ENCODE data around the gene KCNIP3.

KCNIP3 gene

DNA sequence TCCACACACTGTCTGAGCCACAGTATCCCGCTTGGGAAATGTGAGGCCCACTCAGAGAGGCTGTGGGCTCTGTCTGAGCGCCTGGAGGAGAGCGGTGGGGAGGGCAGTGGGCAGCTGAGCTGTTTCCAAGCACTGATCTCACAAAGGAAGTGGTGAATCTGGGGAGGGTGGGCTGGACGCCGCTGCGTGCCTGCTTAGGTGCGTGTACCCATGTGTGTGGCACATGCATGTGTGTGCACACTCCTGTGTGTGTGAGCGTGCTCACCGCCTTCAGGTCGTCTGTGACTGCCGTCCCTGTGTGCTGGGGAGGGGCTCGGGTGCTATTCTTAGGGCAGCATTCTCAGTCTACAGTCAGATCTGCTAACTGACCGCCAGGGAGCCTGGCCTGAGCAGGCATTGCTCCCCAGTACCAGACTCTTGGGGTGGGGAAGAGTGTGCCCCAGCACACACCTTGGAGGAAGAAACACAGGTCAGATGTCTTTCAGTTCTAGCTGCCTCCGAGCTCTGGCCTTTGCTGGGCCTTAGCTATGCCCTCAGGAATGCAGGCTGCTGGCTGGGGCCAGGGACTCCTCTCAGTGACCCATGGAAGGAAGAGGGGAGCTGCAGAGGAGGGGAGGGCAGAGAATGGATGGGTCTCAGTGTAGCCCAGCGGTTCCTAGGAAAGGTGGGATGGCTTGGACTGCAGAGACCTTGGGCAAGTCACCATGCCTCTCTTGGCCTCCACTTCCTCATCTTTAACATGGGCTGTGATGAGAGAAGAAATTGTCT is 31.4 kb downstream of the KCNIP3 start:
- H3K4me1 ChIP-seq (ENCODE audit: control insufficient read depth, insufficient read depth, low read length, poor library complexity, severe bottlenecking), result no peaks in the 10 kb centered on the region
- H3K27ac ChIP-seq (ENCODE audit: insufficient read depth, low read length, poor library complexity, severe bottlenecking), result no peak overlapping the region
- no peaks in the 10 kb centered on the region for H3K36me3 ChIP-seq (ENCODE audit: control insufficient read depth, insufficient read depth, low read length)
- H3K27me3 ChIP-seq (replicated peaks; ENCODE audit: control insufficient read depth, insufficient read depth, low read length, poor library complexity, severe bottlenecking), result no peaks in the 10 kb centered on the region
- DNase-seq, result no peak
- H3K4me3 ChIP-seq (ENCODE audit: insufficient read depth, low read depth, low read length, poor library complexity, severe bottlenecking), result no peak overlapping the region
- H3K9me3 ChIP-seq (ENCODE audit: control insufficient read depth, low read length), result no peaks in the 10 kb centered on the region

DNA sequence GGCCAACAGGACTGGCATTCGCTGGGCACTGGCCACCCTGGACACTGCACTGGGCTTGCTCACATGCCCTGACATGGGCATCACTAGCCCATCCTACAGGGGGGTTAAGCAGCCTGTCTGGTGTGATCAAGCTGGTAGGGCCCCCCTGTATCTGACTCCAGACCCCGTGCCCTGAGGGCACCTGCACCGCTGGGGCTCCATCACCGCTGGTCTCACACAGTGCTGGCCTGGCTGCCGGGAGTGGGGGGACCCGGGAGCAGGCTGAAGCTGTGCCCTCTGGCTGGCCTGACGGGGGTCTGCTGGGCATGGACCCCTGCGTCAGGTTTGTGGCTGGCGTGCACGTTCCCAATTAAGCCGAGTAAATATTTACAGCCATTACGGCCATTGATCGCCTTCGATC is 32.3 kb downstream of the KCNIP3 start:
- H3K4me1 ChIP-seq (ENCODE audit: control insufficient read depth, insufficient read depth, low read length, poor library complexity, severe bottlenecking), result no peaks in the 10 kb centered on the region
- no peaks in the 10 kb centered on the region for H3K36me3 ChIP-seq (ENCODE audit: control insufficient read depth, insufficient read depth, low read length)
- H3K27ac ChIP-seq (ENCODE audit: insufficient read depth, low read length, poor library complexity, severe bottlenecking), result no peak overlapping the region
- H3K27me3 ChIP-seq (replicated peaks; ENCODE audit: control insufficient read depth, insufficient read depth, low read length, poor library complexity, severe bottlenecking), result no peaks in the 10 kb centered on the region
- no peaks in the 10 kb centered on the region for H3K9me3 ChIP-seq (ENCODE audit: control insufficient read depth, low read length)
- DNase-seq, result no peak
- H3K4me3 ChIP-seq (ENCODE audit: insufficient read depth, low read depth, low read length, poor library complexity, severe bottlenecking), result no peak overlapping the region

DNA sequence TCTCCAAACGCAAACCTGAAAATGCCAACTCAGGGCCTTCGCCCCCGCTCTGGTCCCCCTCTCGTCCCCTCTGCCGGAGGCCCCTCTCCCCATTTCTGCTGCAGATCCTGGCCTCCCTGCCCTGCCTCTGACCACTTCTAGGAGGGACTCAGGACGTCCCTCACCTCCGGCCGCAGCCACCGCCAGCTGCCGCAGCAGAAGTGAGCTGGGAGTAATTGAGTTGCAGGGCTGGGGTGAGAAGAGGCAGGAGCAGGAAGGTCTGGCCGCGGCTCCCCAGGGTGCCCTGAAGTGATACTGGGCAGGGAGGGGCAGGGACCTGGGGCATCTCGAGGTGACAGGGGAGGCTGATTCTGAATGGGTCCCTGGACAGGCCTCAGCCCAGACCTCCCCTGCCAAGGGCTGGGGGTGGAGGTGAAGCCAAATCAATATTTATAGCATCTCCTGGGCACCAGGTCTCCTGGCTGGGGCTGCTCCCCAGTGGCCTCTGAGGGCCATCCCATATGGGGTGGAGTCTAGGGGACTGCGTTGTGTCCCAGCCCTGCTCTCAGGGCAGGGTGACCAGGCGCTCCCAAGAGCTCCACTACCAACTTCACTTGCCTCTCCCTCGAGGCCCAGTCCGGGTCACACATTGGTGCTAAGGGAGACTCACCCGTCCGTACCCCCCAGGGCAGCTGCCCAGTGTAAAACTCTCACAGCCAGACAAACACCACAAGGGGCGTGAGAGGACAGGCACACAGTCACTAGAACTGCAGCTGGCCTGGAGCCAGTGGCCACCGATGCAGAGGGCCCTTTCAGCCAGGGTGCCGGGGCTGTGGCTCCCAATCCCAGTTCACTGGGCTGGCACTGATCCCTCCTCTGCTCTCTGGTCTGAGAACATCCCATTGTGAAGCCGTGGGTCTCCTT is 33.0 kb downstream of the KCNIP3 start:
- H3K36me3 ChIP-seq (ENCODE audit: control insufficient read depth, insufficient read depth, low read length), result no peaks in the 10 kb centered on the region
- DNase-seq, result no peak
- H3K27ac ChIP-seq (ENCODE audit: insufficient read depth, low read length, poor library complexity, severe bottlenecking), result no peak overlapping the region
- H3K4me1 ChIP-seq (ENCODE audit: control insufficient read depth, insufficient read depth, low read length, poor library complexity, severe bottlenecking), result no peaks in the 10 kb centered on the region
- no peaks in the 10 kb centered on the region for H3K9me3 ChIP-seq (ENCODE audit: control insufficient read depth, low read length)
- H3K27me3 ChIP-seq (replicated peaks; ENCODE audit: control insufficient read depth, insufficient read depth, low read length, poor library complexity, severe bottlenecking), result no peaks in the 10 kb centered on the region
- H3K4me3 ChIP-seq (ENCODE audit: insufficient read depth, low read depth, low read length, poor library complexity, severe bottlenecking), result no peak overlapping the region

DNA sequence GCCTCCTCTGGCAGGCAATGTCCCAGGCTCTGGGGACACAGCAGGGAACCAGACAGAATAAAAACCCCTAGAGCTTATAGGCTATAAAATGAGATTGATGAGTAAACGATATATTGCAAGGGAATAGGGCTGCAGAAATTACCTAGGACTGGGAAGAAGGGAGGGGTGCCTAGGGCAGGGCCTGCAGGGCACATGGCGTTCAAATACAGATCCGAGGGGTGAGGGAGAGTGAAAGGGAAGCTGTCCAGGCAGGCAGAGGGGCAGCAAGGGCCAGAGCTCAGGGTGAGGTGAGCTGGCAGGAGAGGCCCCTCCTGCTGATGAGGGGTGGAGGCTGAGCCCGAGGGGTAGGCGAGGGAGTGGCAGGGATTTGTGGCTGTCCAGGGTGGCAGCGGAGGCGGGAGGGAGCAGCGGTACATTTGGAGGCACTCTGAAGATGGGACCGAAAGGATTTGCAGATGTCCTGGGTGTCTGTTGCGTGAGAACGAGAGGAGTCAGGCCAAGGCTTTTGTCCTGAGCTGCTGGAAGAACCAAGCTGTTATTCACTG is 33.7 kb downstream of the KCNIP3 start:
- Histone ChIP-seq H3K9me3 (ENCODE audit: control insufficient read depth, low read length) (no peaks in the 10 kb centered on the region), H3K4me1 (ENCODE audit: control insufficient read depth, insufficient read depth, low read length, poor library complexity, severe bottlenecking) (no peaks in the 10 kb centered on the region), H3K4me3 (ENCODE audit: insufficient read depth, low read depth, low read length, poor library complexity, severe bottlenecking) (no peak overlapping the region), H3K27ac (ENCODE audit: insufficient read depth, low read length, poor library complexity, severe bottlenecking) (no peak overlapping the region), H3K27me3 (replicated peaks; ENCODE audit: control insufficient read depth, insufficient read depth, low read length, poor library complexity, severe bottlenecking) (no peaks in the 10 kb centered on the region), H3K36me3 (ENCODE audit: control insufficient read depth, insufficient read depth, low read length) (no peaks in the 10 kb centered on the region)
- DNase-seq, result no peak

DNA sequence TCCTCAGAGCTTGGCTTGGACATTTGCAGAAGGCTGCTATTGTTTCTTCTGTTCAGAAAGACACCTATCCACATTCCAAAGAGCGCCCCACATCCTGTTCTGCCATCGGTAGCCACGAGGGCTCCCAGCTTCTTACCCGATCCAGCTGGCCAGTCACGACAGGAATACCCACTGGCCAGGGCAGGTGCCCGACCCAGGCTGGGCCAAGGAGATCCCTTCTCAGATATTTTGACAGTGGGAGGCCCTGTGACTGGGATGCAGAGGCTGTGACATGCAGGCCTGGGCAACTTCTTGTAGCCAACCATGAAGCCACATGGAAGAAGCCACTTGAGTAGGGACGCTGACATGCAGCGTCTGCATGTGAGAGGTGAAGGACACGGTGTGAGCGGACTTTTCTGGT is 34.5 kb downstream of the KCNIP3 start:
- no peaks in the 10 kb centered on the region for H3K27me3 ChIP-seq (replicated peaks; ENCODE audit: control insufficient read depth, insufficient read depth, low read length, poor library complexity, severe bottlenecking)
- no peaks in the 10 kb centered on the region for H3K36me3 ChIP-seq (ENCODE audit: control insufficient read depth, insufficient read depth, low read length)
- no peak overlapping the region for H3K4me3 ChIP-seq (ENCODE audit: insufficient read depth, low read depth, low read length, poor library complexity, severe bottlenecking)
- H3K27ac ChIP-seq (ENCODE audit: insufficient read depth, low read length, poor library complexity, severe bottlenecking), result no peak overlapping the region
- H3K9me3 ChIP-seq (ENCODE audit: control insufficient read depth, low read length), result no peaks in the 10 kb centered on the region
- H3K4me1 ChIP-seq (ENCODE audit: control insufficient read depth, insufficient read depth, low read length, poor library complexity, severe bottlenecking), result no peaks in the 10 kb centered on the region
- DNase-seq, result no peak

DNA sequence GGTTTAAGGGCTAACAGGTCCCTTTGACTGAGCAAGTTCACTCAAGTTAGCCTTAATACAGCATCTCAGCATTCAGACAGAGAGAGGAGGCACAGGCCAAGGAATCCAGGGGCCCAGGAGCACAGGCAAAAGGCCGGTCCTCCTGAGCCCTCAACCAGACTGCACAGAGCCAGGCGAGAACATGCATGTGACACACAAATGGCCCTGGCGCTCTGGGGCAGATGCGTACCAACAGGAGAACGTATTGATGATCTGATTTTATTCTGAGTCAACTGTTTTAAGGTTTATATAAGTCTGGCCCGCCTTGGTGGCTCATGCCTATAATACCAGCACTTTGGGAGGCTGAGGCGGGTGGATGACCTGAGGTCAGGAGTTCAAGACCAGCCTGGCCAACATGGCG is 34.9 kb downstream of the KCNIP3 start:
- Histone ChIP-seq H3K9me3 (ENCODE audit: control insufficient read depth, low read length) (no peaks in the 10 kb centered on the region), H3K27ac (ENCODE audit: insufficient read depth, low read length, poor library complexity, severe bottlenecking) (no peak overlapping the region), H3K27me3 (replicated peaks; ENCODE audit: control insufficient read depth, insufficient read depth, low read length, poor library complexity, severe bottlenecking) (no peaks in the 10 kb centered on the region), H3K4me3 (ENCODE audit: insufficient read depth, low read depth, low read length, poor library complexity, severe bottlenecking) (no peak overlapping the region), H3K36me3 (ENCODE audit: control insufficient read depth, insufficient read depth, low read length) (no peaks in the 10 kb centered on the region), H3K4me1 (ENCODE audit: control insufficient read depth, insufficient read depth, low read length, poor library complexity, severe bottlenecking) (no peaks in the 10 kb centered on the region)
- DNase-seq, result no peak

DNA sequence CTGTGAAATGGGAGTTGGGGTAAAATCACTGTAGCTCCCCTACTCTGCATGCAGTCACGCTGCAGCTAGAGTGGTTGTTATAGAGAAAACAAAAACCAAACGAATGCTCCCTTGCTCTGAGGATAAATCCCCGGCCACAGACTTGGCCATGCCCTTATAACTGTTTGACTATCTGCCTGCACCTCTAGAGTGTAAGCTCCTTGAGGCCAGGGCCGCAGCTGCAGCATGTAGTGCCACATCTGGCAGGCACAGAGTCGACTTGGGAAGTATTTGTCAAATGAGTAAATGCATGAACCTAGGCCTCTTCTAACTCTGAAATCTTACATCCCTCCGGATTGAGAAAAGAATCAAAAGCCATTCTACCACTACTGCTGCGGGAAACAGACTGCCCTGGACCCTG is 35.9 kb downstream of the KCNIP3 start:
- Histone ChIP-seq H3K27ac (ENCODE audit: insufficient read depth, low read length, poor library complexity, severe bottlenecking) (no peak overlapping the region), H3K4me1 (ENCODE audit: control insufficient read depth, insufficient read depth, low read length, poor library complexity, severe bottlenecking) (no peaks in the 10 kb centered on the region), H3K27me3 (replicated peaks; ENCODE audit: control insufficient read depth, insufficient read depth, low read length, poor library complexity, severe bottlenecking) (no peaks in the 10 kb centered on the region)

DNA sequence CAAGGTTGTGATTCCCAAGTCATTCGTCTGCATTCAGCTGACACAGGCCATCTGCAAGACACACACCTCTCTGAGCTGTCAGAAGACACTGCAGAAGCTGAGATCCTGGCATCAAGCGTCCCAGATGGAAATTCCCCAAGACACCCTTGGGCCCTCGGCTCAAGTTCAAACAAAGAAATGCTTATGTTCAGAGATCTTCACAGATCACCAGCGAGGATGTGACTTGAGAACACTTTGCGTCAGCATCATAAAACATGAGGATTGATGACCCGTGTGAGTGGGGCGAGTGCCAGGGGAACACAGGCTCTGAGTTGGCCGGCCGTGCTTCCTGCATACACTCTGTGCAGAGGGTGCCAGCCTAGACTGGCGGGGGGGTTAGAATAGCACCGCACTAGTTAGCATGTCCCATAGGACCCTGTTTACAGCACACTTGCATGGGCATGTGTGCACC is 36.8 kb downstream of the KCNIP3 start:
- no peak for DNase-seq
- Histone ChIP-seq H3K27ac (ENCODE audit: insufficient read depth, low read length, poor library complexity, severe bottlenecking) (no peak overlapping the region), H3K9me3 (ENCODE audit: control insufficient read depth, low read length) (no peaks in the 10 kb centered on the region), H3K4me1 (ENCODE audit: control insufficient read depth, insufficient read depth, low read length, poor library complexity, severe bottlenecking) (no peaks in the 10 kb centered on the region), H3K36me3 (ENCODE audit: control insufficient read depth, insufficient read depth, low read length) (no peaks in the 10 kb centered on the region), H3K4me3 (ENCODE audit: insufficient read depth, low read depth, low read length, poor library complexity, severe bottlenecking) (no peak overlapping the region), H3K27me3 (replicated peaks; ENCODE audit: control insufficient read depth, insufficient read depth, low read length, poor library complexity, severe bottlenecking) (no peaks in the 10 kb centered on the region)

More for the DNA sequence above, 35.9 kb downstream of the KCNIP3 start:
- H3K36me3 ChIP-seq (ENCODE audit: control insufficient read depth, insufficient read depth, low read length), result no peaks in the 10 kb centered on the region
- DNase-seq, result no peak
- no peak overlapping the region for H3K4me3 ChIP-seq (ENCODE audit: insufficient read depth, low read depth, low read length, poor library complexity, severe bottlenecking)
- no peaks in the 10 kb centered on the region for H3K9me3 ChIP-seq (ENCODE audit: control insufficient read depth, low read length)

DNA sequence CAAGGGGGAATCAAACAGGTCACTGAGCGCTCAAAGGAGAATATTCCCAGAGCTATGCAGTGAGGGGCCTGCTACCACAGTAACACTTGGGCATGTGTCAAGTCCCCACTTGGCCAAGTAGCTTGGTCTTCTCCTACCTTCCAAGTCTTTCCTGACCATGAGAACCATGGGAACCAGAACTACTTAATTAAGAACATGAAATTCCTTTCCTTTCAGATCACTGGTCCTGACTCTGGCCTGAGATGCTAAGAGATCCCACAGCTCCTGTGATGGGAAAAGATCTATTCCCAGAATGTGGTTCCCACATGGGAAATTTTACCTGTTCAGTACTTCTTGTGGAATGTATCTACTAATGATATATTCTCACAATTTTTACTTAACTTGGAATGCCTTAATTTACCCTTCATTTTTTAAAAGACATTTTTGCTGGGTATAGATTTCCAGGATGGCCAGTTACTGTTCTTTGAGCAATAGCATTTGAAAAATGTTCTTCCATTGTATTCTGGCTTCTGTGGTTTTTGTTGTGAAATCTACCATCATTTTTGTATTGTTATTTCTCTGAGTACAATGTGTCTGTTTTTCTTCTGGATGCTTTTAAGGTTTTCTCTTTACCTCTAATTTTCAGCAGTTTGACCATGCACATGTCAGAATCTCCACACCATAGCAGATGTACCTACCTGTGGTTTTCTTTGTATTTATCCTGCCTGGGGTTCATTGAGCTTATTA is 37.9 kb downstream of the KCNIP3 start:
- DNase-seq, result no peak
- Histone ChIP-seq H3K27ac (ENCODE audit: insufficient read depth, low read length, poor library complexity, severe bottlenecking) (no peak overlapping the region), H3K4me1 (ENCODE audit: control insufficient read depth, insufficient read depth, low read length, poor library complexity, severe bottlenecking) (no peaks in the 10 kb centered on the region)

More for the DNA sequence above, 37.9 kb downstream of the KCNIP3 start:
- no peak overlapping the region for H3K4me3 ChIP-seq (ENCODE audit: insufficient read depth, low read depth, low read length, poor library complexity, severe bottlenecking)
- H3K27me3 ChIP-seq (replicated peaks; ENCODE audit: control insufficient read depth, insufficient read depth, low read length, poor library complexity, severe bottlenecking), result no peaks in the 10 kb centered on the region
- H3K36me3 ChIP-seq (ENCODE audit: control insufficient read depth, insufficient read depth, low read length), result no peaks in the 10 kb centered on the region
- no peaks in the 10 kb centered on the region for H3K9me3 ChIP-seq (ENCODE audit: control insufficient read depth, low read length)
